GM19238 (cell line): ENCODE measurements around the gene COG4.
"Not testable (repeated sequence)": the region's sequence is repeated elsewhere in the genome, so short reads cannot be mapped to it uniquely, and the experiment has no call there.

Experiments
- DNase-seq: peaks from one replicate; pipeline ENCODE4 v3.0.0; 2011; ENCODE audit warnings: low spot score; ENCODE audit not compliant: insufficient read length

COG4 gene

DNA sequence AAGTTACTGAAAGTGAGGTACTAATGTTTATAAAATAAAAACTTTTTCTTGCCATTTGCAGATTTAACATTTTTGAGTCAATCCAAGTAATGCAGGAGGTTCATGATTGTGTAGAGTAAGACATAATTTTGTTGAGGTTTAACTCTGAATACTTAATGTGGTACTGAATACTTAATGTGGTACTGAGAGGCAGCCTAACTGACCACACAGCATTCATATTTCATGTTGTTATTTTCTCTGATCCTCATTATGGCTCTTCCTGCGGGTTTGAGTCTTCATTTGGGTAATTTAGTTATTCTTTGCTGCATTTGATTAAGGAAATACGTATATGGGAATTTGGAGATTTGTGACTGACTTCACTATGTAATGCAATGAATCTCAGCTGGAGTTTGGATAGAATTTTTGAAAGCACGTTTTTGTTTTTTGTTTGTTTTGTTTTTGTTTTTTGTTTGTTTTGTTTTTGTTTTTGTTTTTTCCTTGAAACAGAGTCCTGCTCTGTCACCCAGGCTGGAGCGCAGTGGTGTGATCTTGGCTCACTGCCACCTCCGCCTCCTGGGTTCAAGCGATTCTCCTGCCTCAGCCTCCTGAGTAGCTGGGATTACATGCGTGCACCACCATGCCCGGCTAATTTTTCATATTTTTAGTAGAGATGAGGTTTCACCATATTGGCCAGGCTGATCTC, 4.1 kb upstream of the COG4 start:
- no peak for DNase-seq

DNA sequence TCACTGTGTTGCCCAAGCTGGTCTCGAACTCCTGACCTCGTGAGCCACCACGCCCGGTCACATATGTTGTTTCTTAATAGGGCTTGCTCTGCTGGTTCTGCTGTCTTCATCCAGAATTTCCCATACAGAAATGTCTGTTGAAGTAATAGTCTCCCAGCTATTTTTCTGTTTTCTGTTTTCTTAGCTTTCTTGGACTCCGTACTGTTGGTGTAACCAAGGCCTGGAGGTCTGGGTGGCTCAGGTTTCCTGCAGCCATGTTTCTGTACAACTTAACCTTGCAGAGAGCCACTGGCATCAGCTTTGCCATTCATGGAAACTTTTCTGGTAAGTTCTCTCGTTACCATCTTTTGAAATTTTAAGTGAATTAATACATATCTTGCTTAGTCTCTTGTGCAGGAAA, 3.0 kb upstream of the COG4 start:
- no peak for DNase-seq

GRCh38 chr16:70524399-70524825, 1.1 kb upstream of the COG4 start:
- not testable (repeated sequence) for DNase-seq

DNA sequence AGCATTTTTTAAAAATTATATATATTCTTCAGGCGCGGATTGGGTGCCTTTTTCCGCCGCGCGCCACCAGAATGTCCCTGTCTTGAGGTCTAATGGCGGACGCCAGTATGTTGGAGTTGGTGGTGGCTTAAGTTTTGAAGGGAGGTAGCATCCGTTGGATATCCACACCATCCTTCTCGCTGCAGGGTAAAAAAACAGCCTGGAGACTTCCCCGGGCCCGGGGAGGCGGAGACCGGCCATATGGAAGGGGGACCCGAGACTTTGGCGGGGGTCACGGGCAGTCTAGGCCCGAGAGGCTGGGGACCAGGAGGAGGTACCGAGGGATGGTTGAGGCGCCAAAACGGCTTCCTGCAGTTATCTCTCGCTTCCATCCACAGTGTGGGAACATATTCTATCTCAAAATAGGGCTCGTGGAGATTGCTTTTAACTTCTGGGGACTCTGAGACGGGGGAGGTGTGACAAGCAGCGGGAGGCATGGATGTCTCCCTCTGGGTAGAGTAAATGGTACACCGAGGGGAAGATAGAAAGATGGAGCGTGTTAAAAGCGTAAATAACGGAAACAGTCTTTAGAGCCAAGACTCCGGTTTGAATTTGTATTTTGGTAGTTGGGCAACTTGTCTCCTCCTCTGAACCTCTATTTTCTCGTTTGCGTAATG, 517 bp upstream of the COG4 start, which contains the start of gene SF3B3:
Gene SF3B3 (plus strand): TSS at position 74 of the 656 bp plus-strand sequence. CDS start 2,841 bp downstream, outside the sequence.
- DNase-seq = peak; percentile 48

- DNase-seq = no peak
These were observed 908 bp downstream of the COG4 start for GRCh38 chr16:70522216-70523075.

DNA sequence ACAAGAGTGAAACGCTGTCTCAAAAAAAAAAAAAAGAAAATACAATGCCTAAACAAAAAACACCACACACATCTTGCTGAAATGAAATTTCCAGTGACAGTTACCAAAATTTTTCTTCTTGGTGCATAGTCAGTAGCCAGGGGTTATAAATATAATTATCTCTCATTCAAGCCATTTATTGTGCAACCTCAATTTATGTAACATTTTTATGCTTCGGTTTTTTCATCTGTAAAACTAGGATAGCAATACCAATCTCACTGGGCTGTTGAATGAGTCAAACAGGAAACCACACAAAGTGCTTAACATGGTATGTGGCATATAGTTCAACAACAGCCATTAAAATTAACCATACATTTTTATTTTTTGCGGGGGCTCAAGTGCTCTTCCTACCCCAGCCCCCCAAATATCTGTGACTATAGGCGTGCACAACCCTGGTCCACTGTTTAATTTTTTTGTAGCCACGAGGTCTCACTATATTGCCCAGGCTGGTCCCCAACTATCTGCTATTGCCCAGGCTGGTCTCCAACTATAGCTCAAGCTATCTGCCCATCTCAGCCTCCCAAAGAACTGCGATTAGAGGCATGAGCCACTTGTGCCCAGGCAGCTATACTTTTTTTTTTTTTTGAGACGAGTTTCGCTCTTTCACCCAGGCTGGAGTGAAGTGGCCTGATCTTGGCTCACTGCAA, 2.6 kb downstream of the COG4 start:
- DNase-seq = no peak

GRCh38 chr16:70512456-70512855, 10.9 kb downstream of the COG4 start:
- DNase-seq = no peak

GRCh38 chr16:70511833-70512232, 11.5 kb downstream of the COG4 start:
- no peak for DNase-seq

- DNase-seq = no peak
These were observed 13.1 kb downstream of the COG4 start for GRCh38 chr16:70510216-70510615.

DNA sequence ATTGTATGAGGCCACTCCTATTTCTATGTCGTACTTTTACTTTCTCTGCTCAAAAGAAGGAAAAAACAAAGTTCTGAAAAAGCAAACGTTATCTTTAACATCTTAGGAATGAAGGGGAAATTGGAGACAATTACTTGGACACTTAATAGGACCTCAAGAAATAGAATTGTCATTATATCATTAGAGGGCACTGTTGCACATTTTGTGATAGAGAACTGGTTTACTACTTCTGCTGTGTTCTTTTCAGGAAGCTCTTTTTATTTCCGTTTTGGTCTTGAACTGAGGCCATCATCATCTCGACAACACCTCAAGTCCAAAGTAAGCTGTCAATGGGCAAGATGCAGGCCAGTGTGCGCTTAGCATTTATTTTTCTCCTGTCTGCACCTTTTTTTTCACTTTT, 14.6 kb downstream of the COG4 start:
- DNase-seq = no peak

- DNase-seq = no peak
These were observed 26.8 kb downstream of the COG4 start for GRCh38 chr16:70496513-70496912.

DNA sequence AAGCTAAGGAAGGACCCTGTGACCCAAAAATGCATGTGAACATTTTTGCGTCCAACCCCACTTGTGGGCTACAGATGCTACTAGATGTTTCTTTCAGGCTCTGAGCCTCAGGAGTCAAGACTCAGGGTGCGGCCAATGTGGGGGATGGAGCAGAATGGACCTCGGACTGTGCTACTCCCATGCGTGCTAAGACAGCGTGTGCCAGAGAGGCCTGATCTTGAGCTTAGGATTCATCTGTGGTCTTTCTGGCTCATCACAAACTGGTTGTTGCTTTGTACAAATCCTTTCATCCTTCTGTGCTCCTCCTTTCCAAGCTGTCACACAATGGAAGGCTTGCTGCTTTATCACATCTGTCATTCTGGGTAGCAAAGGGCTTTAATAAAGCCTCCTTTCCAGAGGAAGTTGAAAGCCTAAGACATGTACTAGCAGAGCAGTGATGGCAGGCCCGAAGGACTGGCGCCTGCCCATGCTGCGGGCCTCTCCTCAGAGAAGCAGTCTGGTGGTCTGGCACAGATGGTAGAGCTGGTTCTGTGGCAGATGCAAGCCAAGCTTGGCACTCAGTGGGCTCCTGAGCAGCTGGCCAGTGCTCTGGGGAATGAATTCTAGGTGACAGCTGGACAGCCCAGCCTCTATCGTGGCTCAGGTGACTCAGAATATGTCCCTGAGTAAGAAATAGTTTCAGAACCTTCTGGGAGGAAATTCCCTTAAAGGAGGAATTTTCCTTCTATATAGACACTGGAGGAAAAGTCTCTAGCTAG, 27.8 kb downstream of the COG4 start:
- DNase-seq = no peak

DNA sequence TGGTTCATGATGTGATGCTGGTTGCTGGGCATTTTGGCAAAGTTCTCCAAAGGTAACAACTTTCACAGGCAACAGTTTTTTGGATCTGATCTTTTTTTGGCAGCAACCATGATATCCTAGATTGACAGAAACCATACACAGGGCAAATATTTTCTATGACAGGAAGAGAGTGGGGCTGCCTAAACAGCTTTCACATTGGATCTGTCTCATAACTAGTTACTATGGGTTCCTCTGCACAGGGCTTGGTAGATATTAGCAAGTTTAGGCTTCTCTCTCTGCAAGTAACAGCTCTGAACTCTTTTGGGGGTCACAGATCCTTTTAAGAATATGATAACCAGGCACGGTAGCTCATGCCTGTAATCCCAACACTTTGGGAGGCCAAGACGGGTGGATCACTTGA, 28.6 kb downstream of the COG4 start:
- no peak for DNase-seq

DNA sequence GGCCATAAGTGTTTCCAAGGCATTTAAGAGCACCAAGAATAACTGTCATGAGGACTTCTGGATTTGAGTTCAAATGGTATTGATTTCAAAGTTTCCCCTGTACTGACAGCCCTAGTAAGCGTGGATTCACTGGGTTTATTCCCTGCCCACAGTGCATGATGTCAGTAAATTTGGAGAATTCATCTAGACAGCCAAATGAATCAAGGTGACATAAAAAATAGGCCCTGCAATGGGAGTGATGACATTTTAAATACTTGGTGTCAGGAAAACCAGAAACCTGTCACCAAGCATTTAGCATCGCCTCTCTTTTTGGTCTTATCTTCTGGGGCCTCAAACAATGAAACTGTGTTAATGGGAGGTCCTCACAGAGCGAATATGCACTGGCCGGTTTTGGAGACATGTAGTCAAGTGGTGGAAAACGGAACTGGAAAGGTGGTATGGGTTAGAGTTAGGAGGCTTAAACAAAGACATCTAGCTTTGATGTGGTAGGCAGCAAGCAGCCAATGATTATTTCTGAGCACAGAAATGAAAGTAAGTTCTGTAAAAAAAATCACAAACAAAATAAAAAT, 29.1 kb downstream of the COG4 start:
- DNase-seq = no peak

GRCh38 chr16:70493802-70494201, 29.6 kb downstream of the COG4 start:
- no peak for DNase-seq

- DNase-seq = no peak
These were observed 33.1 kb downstream of the COG4 start for GRCh38 chr16:70490261-70490660.

- no peak for DNase-seq
These were observed 38.5 kb downstream of the COG4 start for GRCh38 chr16:70484867-70485266.

DNA sequence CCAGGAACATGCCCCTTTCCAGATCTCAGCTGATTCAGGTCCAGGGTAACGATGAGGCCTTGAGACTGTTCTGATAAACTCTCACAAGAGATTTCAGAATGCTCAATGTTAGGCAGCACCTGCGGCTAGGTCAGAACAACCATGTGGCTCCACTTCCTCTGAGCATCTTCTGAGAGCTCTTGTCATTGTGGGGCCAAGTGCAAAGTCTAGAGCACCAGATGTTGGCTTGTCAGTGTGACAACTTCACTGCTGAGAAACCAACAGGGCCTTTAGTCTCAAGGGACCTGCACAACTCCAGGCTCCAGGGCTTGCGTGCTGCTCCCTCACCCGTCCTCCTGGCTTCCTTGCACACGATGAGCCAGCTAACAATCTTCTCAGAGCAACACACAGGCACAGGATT, 39.9 kb downstream of the COG4 start:
- DNase-seq = peak; percentile 45

DNA sequence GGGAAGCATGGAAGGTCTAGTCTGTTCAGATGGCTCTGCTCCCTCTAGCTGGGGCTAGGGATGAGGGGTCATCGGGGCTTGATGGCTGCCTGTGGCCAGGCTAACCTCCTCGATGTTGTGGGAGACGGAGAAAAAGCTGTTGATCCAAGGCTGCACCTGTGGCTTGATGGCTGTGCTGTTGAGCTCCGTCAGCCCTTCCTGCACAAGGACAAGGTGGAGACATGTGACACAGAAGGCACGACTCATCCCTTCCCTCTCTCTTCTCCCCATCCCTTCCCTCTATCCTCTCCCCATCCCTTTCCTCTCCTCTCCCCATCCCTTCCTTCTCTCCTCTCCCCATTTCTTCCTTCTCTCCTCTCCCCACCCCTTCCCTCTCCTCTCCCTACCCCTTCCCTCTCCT, 40.7 kb downstream of the COG4 start:
- no peak for DNase-seq

GRCh38 chr16:70481929-70482536, 41.3 kb downstream of the COG4 start:
- no peak for DNase-seq
